Right ventricle myocardium superior (tissue), 1 donor: Measurements from ENCODE around the gene PLCB4. TPM values are rescaled to one million over a fixed set of nuclear protein-coding genes. Genes with fewer than 3 reads are reported as not detected.
A peak's percentile ranks its signal among the peaks of the same experiment; 100 is the strongest.

Experiments
- ATAC-seq: fragments of 200-7000 bp; cut with Tn5 transposase; one replicate; pipeline ENCODE4 v1.9.1; 2020; ENCODE audit warnings: mild to moderate bottlenecking; ENCODE audit not compliant: poor library complexity
- DNase-seq: peaks from one replicate; pipeline ENCODE4 v3.0.0-alpha.2; 2020
- intact Hi-C: fragments of 100-400 bp; cut with DNase I; formaldehyde crosslinking; loops from one replicate; pipeline ENCODE4 v1.11.2; 2022
- total RNA-seq: library from RNA; stranded (reverse); fragmentation: NEBNext Ultra II Directional; extraction: Animal tissue kit (Norgen Biotek cat#: 25700); gene quantifications from one replicate; pipeline ENCODE4 v1.2.1, GENCODE V29; 2021
- donor health status: DM: no; HTN: yes; CAD: no; lungs with severe emphysema.

PLCB4 gene
- total RNA-seq, 1 donor from 2014 or later = 27.4 TPM

- ATAC-seq (no peak), DNase-seq (no peak)
- intact Hi-C loops = loop anchor here (10.0 kb wide), 1 partner anchor 197 kb away; no protein-coding TSS in a partner anchor
These were observed 16.8 kb upstream of the PLCB4 start for GRCh38 chr20:9052136-9052535.

GRCh38 chr20:9053108-9053507 is 15.8 kb upstream of the PLCB4 start:
- intact Hi-C loops = loop anchor here (10.0 kb wide), 1 partner anchor 198 kb away; no protein-coding TSS in a partner anchor

GRCh38 chr20:9054176-9054575 is 14.7 kb upstream of the PLCB4 start:
- intact Hi-C loops = loop anchor here (10.0 kb wide), 1 partner anchor 199 kb away; no protein-coding TSS in a partner anchor
- ATAC-seq = no peak
- DNase-seq = no peak

More at GRCh38 chr20:9053108-9053507, 15.8 kb upstream of the PLCB4 start:
- DNase-seq (no peak), ATAC-seq (no peak)

GRCh38 chr20:9059931-9060330 is 9.0 kb upstream of the PLCB4 start:
- intact Hi-C loops = loop anchor here (10.0 kb wide), 1 partner anchor 205 kb away; no protein-coding TSS in a partner anchor
- ATAC-seq (no peak), DNase-seq (no peak)

GRCh38 chr20:9061434-9061833 is 7.5 kb upstream of the PLCB4 start:
- ATAC-seq (no peak), DNase-seq (no peak)
- intact Hi-C loops = no loop called here

- DNase-seq = no peak
- ATAC-seq = no peak
- intact Hi-C loops = no loop called here
These were observed 6.8 kb upstream of the PLCB4 start for GRCh38 chr20:9062066-9062465.

- DNase-seq = no peak
- intact Hi-C loops = no loop called here
- no peak for ATAC-seq
These were observed 2.7 kb upstream of the PLCB4 start for GRCh38 chr20:9066191-9066590.

GRCh38 chr20:9068233-9068801 is 570 bp upstream of the PLCB4 start:
- DNase-seq = peak; percentile 70
- ATAC-seq = peak; percentile 77
- intact Hi-C loops = no loop called here

- DNase-seq (no peak), ATAC-seq (no peak)
- intact Hi-C loops = loop anchor here (10.0 kb wide), 1 partner anchor 284 kb away; no protein-coding TSS in a partner anchor
These were observed 1.4 kb downstream of the PLCB4 start for GRCh38 chr20:9070304-9070703.

- intact Hi-C loops = loop anchor here (10.0 kb wide), 1 partner anchor 283 kb away; no protein-coding TSS in a partner anchor
- ATAC-seq (no peak), DNase-seq (no peak)
These were observed 3.3 kb downstream of the PLCB4 start for GRCh38 chr20:9071976-9072726.

- DNase-seq (no peak), ATAC-seq (no peak)
- intact Hi-C loops = loop anchor here (10.0 kb wide), 1 partner anchor 282 kb away; no protein-coding TSS in a partner anchor
These were observed 4.1 kb downstream of the PLCB4 start for GRCh38 chr20:9072861-9073500.

GRCh38 chr20:9075264-9076095 is 6.6 kb downstream of the PLCB4 start:
- DNase-seq (no peak), ATAC-seq (peak; percentile 27)
- intact Hi-C loops = loop anchor here (10.0 kb wide), 1 partner anchor 279 kb away; no protein-coding TSS in a partner anchor

GRCh38 chr20:9076440-9076839 is 7.6 kb downstream of the PLCB4 start:
- ATAC-seq (peak; percentile 40), DNase-seq (no peak)
- intact Hi-C loops = loop anchor here (10.0 kb wide), 1 partner anchor 278 kb away; no protein-coding TSS in a partner anchor

- DNase-seq = no peak
- intact Hi-C loops = loop anchor here (10.0 kb wide), 1 partner anchor 276 kb away; no protein-coding TSS in a partner anchor
- ATAC-seq = no peak
These were observed 10.2 kb downstream of the PLCB4 start for GRCh38 chr20:9078826-9079731.

GRCh38 chr20:9081423-9081966 is 12.6 kb downstream of the PLCB4 start:
- no peak for ATAC-seq
- no peak for DNase-seq
- intact Hi-C loops = no loop called here

- ATAC-seq = no peak
- DNase-seq = no peak
- intact Hi-C loops = no loop called here
These were observed 13.9 kb downstream of the PLCB4 start for GRCh38 chr20:9082741-9083140.

- ATAC-seq (no peak), DNase-seq (no peak)
- intact Hi-C loops = no loop called here
These were observed 18.8 kb downstream of the PLCB4 start for GRCh38 chr20:9087531-9088217.
